Measurements from ENCODE around the gene R3HDM4. TPM values are rescaled to one million over a fixed set of nuclear protein-coding genes. Genes with fewer than 3 reads are reported as not detected.

The R3HDM4 gene
- total and polyA plus RNA-seq, 2 donors (not counting 3 experiments of a cell fraction or from before 2014, with no cell fraction given): 51.8 to 53.9 TPM

DNA sequence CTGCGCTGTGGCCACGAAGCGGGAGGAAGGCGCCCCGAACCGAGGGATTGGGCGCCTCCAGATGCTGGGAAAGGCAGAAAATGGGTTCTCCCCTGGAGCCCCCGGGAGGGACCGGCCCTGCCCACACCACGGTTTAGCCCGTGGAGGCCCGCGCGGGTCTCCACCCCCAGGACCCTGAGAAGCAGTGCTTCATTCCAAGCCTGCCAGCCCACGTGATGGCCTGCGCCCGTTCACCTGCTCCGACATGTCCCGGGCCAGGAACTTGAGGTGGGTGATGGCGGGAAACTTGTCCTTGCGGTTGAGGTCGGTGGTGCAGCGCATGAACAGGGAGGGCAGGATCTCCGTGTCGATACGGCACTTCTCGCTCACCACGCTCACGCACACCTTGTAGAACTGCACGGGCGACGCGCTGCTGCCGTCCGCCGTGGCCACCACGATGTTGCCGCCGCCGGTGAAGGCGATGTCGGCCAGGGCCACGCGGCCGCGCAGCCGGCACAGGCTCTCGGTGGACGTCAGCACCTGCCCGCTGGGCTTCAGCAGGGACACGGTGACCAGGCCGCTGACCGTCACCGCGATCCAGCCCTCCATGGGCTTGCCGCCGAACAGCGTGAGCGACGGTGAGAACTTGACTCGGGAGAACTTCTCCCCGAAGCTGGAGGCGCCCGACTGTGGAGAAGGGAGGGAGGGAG, 27.3 kb downstream of the R3HDM4 start:
- POLR2A ChIA-PET: no interaction called here
- Histone ChIP-seq H3K9me1 (replicated peaks; ENCODE audit: control insufficient read depth, extremely low read depth, insufficient read depth, low read length) (no peaks in the 10 kb centered on the region), H3K4me2 (ENCODE audit: insufficient read depth, low read length) (no peak overlapping the region), H3K36me3 (ENCODE audit: control insufficient read depth in 2 of 2, extremely low read depth in 1 of 2, insufficient read depth in 2 of 2, low read length in 2 of 2) (peaks cover 8 to 47% of the 10 kb centered on the region in 2 experiments), H3K27me3 (ENCODE audit: control insufficient read depth in 2 of 2, insufficient read depth in 2 of 2, low read length in 2 of 2) (no peaks in the 10 kb centered on the region), H3K4me3 (replicated peaks in 1 of 3; ENCODE audit: insufficient read depth in 1 of 3, low read depth in 1 of 3, low read length in 3 of 3) (no peak overlapping the region), H3K9ac (replicated peaks; ENCODE audit: extremely low read depth, insufficient read depth, low read length) (no peak overlapping the region), H3K4me1 (ENCODE audit: control insufficient read depth, extremely low read depth, insufficient read depth, low read length) (no peaks in the 10 kb centered on the region), H4K20me1 (replicated peaks; ENCODE audit: control insufficient read depth, extremely low read depth, insufficient read depth, low read length) (no peaks in the 10 kb centered on the region), H3K9me3 (replicated peaks; ENCODE audit: control insufficient read depth, insufficient read depth, low read length) (no peaks in the 10 kb centered on the region), H3K79me2 (ENCODE audit: control insufficient read depth, insufficient read depth, low read length) (no peaks in the 10 kb centered on the region), H2AFZ (ENCODE audit: low read depth, low read length) (no peak overlapping the region), H3K27ac (ENCODE audit: insufficient read depth, low read depth, low read length) (no peak overlapping the region)
- intact Hi-C loops (cut with micrococcal nuclease) (no loop called here), dilution Hi-C loops (cut with MboI; ENCODE audit: extremely low pct_ligation_motif_present, low sequenced_read_pairs) (no loop called here)
- BruUV-seq (replicated peaks): no TSS peak
- FAIRE-seq (no peak), DNase-seq (ENCODE audit: low read depth, low spot score) (no peak)
- CTCF ChIA-PET: no interaction called here
- TF ChIP-seq MYC (IDR thresholded peaks at IDR 0.05; ENCODE audit: low read depth, low read length) (no peak), POLR2AphosphoS5 (IDR thresholded peaks at IDR 0.05; ENCODE audit: insufficient read depth, low read depth, low read length) (no peak), FOS (IDR thresholded peaks at IDR 0.05; ENCODE audit: borderline replicate concordance, insufficient read depth, low read length) (no peak), GATA2 (IDR thresholded peaks at IDR 0.05; ENCODE audit: insufficient read depth, insufficient read length, low read depth, low read length) (no peak), EZH2 (IDR thresholded peaks at IDR 0.05; ENCODE audit: borderline replicate concordance, low read depth, low read length, severe bottlenecking) (no peak), JUN (IDR thresholded peaks at IDR 0.05; ENCODE audit: borderline replicate concordance, insufficient read depth, insufficient read length, low read depth) (no peak), POLR2A (IDR thresholded peaks at IDR 0.05; ENCODE audit: low read depth, low read length) (no peak)
- TF ChIP-seq, protein P1, sequence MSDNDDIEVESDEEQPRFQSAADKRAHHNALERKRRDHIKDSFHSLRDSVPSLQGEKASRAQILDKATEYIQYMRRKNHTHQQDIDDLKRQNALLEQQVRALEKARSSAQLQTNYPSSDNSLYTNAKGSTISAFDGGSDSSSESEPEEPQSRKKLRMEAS (IDR thresholded peaks at IDR 0.05; ENCODE audit: insufficient read depth, insufficient read length): no peak
- TF ChIP-seq, protein P2, sequence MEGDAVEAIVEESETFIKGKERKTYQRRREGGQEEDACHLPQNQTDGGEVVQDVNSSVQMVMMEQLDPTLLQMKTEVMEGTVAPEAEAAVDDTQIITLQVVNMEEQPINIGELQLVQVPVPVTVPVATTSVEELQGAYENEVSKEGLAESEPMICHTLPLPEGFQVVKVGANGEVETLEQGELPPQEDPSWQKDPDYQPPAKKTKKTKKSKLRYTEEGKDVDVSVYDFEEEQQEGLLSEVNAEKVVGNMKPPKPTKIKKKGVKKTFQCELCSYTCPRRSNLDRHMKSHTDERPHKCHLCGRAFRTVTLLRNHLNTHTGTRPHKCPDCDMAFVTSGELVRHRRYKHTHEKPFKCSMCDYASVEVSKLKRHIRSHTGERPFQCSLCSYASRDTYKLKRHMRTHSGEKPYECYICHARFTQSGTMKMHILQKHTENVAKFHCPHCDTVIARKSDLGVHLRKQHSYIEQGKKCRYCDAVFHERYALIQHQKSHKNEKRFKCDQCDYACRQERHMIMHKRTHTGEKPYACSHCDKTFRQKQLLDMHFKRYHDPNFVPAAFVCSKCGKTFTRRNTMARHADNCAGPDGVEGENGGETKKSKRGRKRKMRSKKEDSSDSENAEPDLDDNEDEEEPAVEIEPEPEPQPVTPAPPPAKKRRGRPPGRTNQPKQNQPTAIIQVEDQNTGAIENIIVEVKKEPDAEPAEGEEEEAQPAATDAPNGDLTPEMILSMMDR (IDR thresholded peaks at IDR 0.05; ENCODE audit: extremely low read depth in 1 of 2, insufficient read depth in 1 of 2, low read depth in 1 of 2, low read length in 2 of 2): no peak

Measured in endothelial cell of umbilical vein (primary cell).